Activated naive CD8-positive, alpha-beta T cell treated with anti-CD3 and anti-CD28 coated beads, Interleukin-2, amount 10 ng/mL, durations not matched to agents 7 days and 5 days (primary cell): ENCODE data around the gene ASXL1. TPM values are rescaled to one million over a fixed set of nuclear protein-coding genes. Genes with fewer than 3 reads are reported as not detected.

Source experiments
- ATAC-seq: fragments of 150-1000 bp; cut with Tn5 transposase; one replicate; pipeline ENCODE4 v1.10.0; 2021; ENCODE audit warnings: low read depth, moderate library complexity
- POLR2A ChIA-PET: fragments of 350-600 bp; sonication (Branson Sonifier 250); formaldehyde crosslinking; loops from one replicate; lab custom pipeline; 2021; ENCODE audit warnings: antibody characterized with exemption; lab: Charles Lee
- DNase-seq: peaks from one replicate; pipeline ENCODE4 v3.0.0; 2021
- H3K27ac Mint-ChIP-seq: one replicate; pipeline ENCODE4 v1.8.0; 2022; ENCODE audit warnings: mild to moderate bottlenecking, mixed read lengths
- H3K27me3 Mint-ChIP-seq: one replicate; pipeline ENCODE4 v1.8.0; 2022; ENCODE audit warnings: mild to moderate bottlenecking, moderate library complexity, mixed read lengths
- H3K36me3 Mint-ChIP-seq: one replicate; pipeline ENCODE4 v1.8.0; 2021; ENCODE audit warnings: mild to moderate bottlenecking, mixed read lengths
- H3K4me1 Mint-ChIP-seq: one replicate; pipeline ENCODE4 v1.8.0; 2021; ENCODE audit warnings: mixed read lengths
- H3K4me3 Mint-ChIP-seq: one replicate; pipeline ENCODE4 v1.8.0; 2022; ENCODE audit warnings: mild to moderate bottlenecking, moderate library complexity, mixed read lengths
- H3K9me3 Mint-ChIP-seq: one replicate; pipeline ENCODE4 v1.8.0; 2021; ENCODE audit warnings: mixed read lengths
- total RNA-seq, 2 experiments: library from RNA; stranded (reverse); gene quantifications; one replicate each; pipeline ENCODE4 v1.2.3, GENCODE V29; 2021

Gene ASXL1
- total RNA-seq, 2 experiments from 2014 or later, result 102 to 107 TPM

GRCh38 chr20:32488066-32488838, 130.1 kb downstream of the ASXL1 start:
- H3K27ac Mint-ChIP-seq, result no peak overlapping the region
- no peak for ATAC-seq

More at GRCh38 chr20:32488066-32488838, 130.1 kb downstream of the ASXL1 start:
- Mint-ChIP-seq H3K27me3 (no peaks in the 10 kb centered on the region), H3K4me1 (peaks cover 17% of the 10 kb centered on the region), H3K9me3 (no peaks in the 10 kb centered on the region), H3K36me3 (peaks cover 19% of the 10 kb centered on the region), H3K4me3 (no peak overlapping the region)
- DNase-seq, result no peak
- POLR2A ChIA-PET, result no interaction called here

Other genes with a start within 250 kb of the ASXL1 start
- 10 to 100 TPM; 36.9 to 39.7 TPM for gene TM9SF4, start 248.6 kb upstream of the ASXL1 start, total RNA-seq
- 10 to 100 TPM; 20.4 to 20.8 TPM for gene PLAGL2, start 150.6 kb upstream of the ASXL1 start, total RNA-seq
- 10 to 100 TPM; 23.9 to 24.2 TPM for gene POFUT1, start 150.5 kb upstream of the ASXL1 start, total RNA-seq
- gene KIF3B, start 80.7 kb upstream of the ASXL1 start, total RNA-seq, result 10 to 100 TPM; 14.3 to 14.4 TPM
- 10 to 100 TPM; 39.1 to 41.1 TPM for gene NOL4L, start 227.0 kb downstream of the ASXL1 start, total RNA-seq